GM23338 (cell line): ENCODE data around the gene KIF24.

ENCODE experiments used
- CREB1 ChIP-seq: fragments of 250-450 bp; sonication (Bioruptor Pico); IDR thresholded peaks from 2 replicates; pipeline ENCODE4 v1.5.0; 2020; ENCODE audit warnings: low read depth, mild to moderate bottlenecking, moderate library complexity
- EZH2 ChIP-seq: fragments of 200-600 bp; sonication (generic); IDR thresholded peaks from one replicate; pipeline ENCODE4 v1.8.0; 2017; ENCODE audit warnings: antibody characterized with exemption, mild to moderate bottlenecking, low read depth; ENCODE audit not compliant: unreplicated experiment
- EZH2phosphoT487 ChIP-seq: fragments of 200-600 bp; sonication (generic); IDR thresholded peaks from one replicate; pipeline ENCODE4 v1.8.1; 2018; ENCODE audit warnings: antibody characterized with exemption; ENCODE audit not compliant: unreplicated experiment
- POLR2AphosphoS5 ChIP-seq: IDR thresholded peaks from 2 replicates; pipeline ENCODE4 v1.6.1; 2016; ENCODE audit warnings: antibody characterized with exemption, low read depth
- ZNF114 ChIP-seq: fragments of 250-450 bp; sonication (Bioruptor Pico); IDR thresholded peaks from 2 replicates; pipeline ENCODE4 v1.5.0; 2020; ENCODE audit warnings: mild to moderate bottlenecking, moderate library complexity
- TF ChIP-seq, protein P1 (sequence below), 2 experiments: fragments of 200-600 bp in 1 of 2; sonication (generic) in 1 of 2; conservative IDR thresholded peaks; 2 replicates each; pipeline versions ENCODE4 v1.5.1 to v1.6.1; 2016 to 2017; ENCODE audit warnings: antibody characterized with exemption in 2 of 2, low read depth in 2 of 2, mild to moderate bottlenecking in 2 of 2, moderate library complexity in 1 of 2
- TF ChIP-seq, protein P2 (sequence below): IDR thresholded peaks from one replicate; pipeline ENCODE4 v1.6.1; 2018; ENCODE audit warnings: antibody characterized with exemption; ENCODE audit not compliant: unreplicated experiment

DNA sequence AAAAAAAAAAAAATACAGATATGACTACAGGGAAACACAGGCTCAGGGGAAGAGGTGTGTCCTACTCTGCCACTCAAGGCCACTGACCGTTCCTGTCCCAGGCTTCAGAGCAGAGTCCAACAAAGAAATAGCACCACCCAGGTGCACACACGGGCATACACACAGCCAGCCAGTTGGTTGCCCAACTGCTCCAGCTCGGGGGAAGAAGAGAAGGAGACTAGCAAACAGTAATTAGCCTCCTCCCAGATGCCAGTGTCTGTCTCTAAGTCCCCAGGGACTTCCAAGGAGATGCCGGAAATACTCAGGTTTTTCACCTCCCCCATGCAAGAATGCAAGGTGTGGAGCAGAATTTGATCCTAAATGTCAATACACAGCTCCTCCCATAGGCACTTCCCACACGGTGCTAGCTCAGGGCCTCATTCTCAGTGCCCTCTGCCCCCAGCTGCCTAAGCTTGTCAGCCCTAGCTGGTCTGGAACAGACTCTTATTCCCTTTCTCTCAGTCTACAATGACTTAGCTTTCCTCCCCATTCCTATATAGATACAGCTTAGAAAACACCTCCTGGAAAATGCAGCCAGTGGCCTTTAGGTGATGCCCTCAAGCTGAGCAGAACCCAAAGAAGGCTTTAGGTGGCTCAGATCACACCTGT, 46.0 kb upstream of the KIF24 start:
- TF ChIP-seq, protein P1, sequence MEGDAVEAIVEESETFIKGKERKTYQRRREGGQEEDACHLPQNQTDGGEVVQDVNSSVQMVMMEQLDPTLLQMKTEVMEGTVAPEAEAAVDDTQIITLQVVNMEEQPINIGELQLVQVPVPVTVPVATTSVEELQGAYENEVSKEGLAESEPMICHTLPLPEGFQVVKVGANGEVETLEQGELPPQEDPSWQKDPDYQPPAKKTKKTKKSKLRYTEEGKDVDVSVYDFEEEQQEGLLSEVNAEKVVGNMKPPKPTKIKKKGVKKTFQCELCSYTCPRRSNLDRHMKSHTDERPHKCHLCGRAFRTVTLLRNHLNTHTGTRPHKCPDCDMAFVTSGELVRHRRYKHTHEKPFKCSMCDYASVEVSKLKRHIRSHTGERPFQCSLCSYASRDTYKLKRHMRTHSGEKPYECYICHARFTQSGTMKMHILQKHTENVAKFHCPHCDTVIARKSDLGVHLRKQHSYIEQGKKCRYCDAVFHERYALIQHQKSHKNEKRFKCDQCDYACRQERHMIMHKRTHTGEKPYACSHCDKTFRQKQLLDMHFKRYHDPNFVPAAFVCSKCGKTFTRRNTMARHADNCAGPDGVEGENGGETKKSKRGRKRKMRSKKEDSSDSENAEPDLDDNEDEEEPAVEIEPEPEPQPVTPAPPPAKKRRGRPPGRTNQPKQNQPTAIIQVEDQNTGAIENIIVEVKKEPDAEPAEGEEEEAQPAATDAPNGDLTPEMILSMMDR (conservative IDR thresholded peaks at IDR 0.05; ENCODE audit: low read depth in 2 of 2): no peak
- TF ChIP-seq EZH2: no peak
- TF ChIP-seq, protein P2, sequence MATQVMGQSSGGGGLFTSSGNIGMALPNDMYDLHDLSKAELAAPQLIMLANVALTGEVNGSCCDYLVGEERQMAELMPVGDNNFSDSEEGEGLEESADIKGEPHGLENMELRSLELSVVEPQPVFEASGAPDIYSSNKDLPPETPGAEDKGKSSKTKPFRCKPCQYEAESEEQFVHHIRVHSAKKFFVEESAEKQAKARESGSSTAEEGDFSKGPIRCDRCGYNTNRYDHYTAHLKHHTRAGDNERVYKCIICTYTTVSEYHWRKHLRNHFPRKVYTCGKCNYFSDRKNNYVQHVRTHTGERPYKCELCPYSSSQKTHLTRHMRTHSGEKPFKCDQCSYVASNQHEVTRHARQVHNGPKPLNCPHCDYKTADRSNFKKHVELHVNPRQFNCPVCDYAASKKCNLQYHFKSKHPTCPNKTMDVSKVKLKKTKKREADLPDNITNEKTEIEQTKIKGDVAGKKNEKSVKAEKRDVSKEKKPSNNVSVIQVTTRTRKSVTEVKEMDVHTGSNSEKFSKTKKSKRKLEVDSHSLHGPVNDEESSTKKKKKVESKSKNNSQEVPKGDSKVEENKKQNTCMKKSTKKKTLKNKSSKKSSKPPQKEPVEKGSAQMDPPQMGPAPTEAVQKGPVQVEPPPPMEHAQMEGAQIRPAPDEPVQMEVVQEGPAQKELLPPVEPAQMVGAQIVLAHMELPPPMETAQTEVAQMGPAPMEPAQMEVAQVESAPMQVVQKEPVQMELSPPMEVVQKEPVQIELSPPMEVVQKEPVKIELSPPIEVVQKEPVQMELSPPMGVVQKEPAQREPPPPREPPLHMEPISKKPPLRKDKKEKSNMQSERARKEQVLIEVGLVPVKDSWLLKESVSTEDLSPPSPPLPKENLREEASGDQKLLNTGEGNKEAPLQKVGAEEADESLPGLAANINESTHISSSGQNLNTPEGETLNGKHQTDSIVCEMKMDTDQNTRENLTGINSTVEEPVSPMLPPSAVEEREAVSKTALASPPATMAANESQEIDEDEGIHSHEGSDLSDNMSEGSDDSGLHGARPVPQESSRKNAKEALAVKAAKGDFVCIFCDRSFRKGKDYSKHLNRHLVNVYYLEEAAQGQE: no peak
- no peak for TF ChIP-seq CREB1 (CRISPR knock-in tag)
- TF ChIP-seq EZH2phosphoT487: no peak
- TF ChIP-seq ZNF114 (CRISPR knock-in tag): no peak
- TF ChIP-seq POLR2AphosphoS5: no peak
